SK-N-SH (cell line): Measurements from ENCODE around the gene OTUD6A. TPM values are rescaled to one million over a fixed set of nuclear protein-coding genes. Genes with fewer than 3 reads are reported as not detected.
A peak's percentile ranks its signal among the peaks of the same experiment; 100 is the strongest.

Source experiments
- CTCF ChIA-PET: fragments of 300-600, 350-600 bp; formaldehyde crosslinking; extraction: SDS; loops from one replicate; lab custom pipeline; 2021; lab: Yijun Ruan, JAX
- POLR2A ChIA-PET: fragments of 350-600 bp; sonication (Branson Sonifier 250); formaldehyde crosslinking; extraction: SDS; loops from one replicate; lab custom pipeline; 2020; ENCODE audit warnings: antibody characterized with exemption, inconsistent platforms; lab: Yijun Ruan, JAX
- DNase-seq: peaks from one replicate; pipeline ENCODE4 v3.0.0; 2012
- H2AFZ ChIP-seq: fragments of 200-600 bp; sonication (generic); 2 replicates; pipeline ENCODE4 v1.8.1; 2016; ENCODE audit warnings: antibody characterized with exemption, mild to moderate bottlenecking, low read depth
- H3F3A ChIP-seq: fragments of 200-600 bp; sonication (generic); replicated peaks from 2 replicates; pipeline ENCODE3; 2016; ENCODE audit warnings: antibody characterized with exemption, mild to moderate bottlenecking; ENCODE audit not compliant: insufficient read depth
- H3K27ac ChIP-seq, 2 experiments: fragments of 200-500 bp in 1 of 2; fragments of 200-600 bp in 1 of 2; sonication (Bioruptor generic) in 1 of 2; sonication (generic), shearing (Covaris generic) in 1 of 2; 2 replicates each; pipeline versions ENCODE4 v1.5.1 to v1.6.1; 2014 to 2016; ENCODE audit warnings: low read depth in 2 of 2, inconsistent platforms in 1 of 2, low read length in 1 of 2, mild to moderate bottlenecking in 1 of 2, mixed read lengths in 1 of 2
- H3K27me3 ChIP-seq: fragments of 200-600 bp; sonication (generic), shearing (Covaris generic); 2 replicates; pipeline ENCODE4 v1.6.1; 2016; ENCODE audit warnings: mixed run types; ENCODE audit not compliant: insufficient read depth
- H3K36me3 ChIP-seq, 2 experiments: fragments of 200-500 bp in 1 of 2; fragments of 200-600 bp in 1 of 2; sonication (Bioruptor generic) in 1 of 2; sonication (generic) in 1 of 2; replicated peaks in 1 of 2; 2 replicates each; pipeline versions ENCODE3 to v1.5.1; 2014 to 2016; ENCODE audit warnings: low read length in 1 of 2, mild to moderate bottlenecking in 1 of 2; ENCODE audit not compliant: insufficient read depth in 2 of 2, control insufficient read depth in 1 of 2
- H3K4me1 ChIP-seq, 2 experiments: fragments of 200-500 bp in 1 of 2; fragments of 200-600 bp in 1 of 2; sonication (Bioruptor generic) in 1 of 2; sonication (generic), shearing (Covaris generic) in 1 of 2; 2 replicates each; pipeline versions ENCODE4 v1.5.1 to v1.6.1; 2014 to 2016; ENCODE audit warnings: low read depth in 1 of 2, low read length in 1 of 2, mixed run types in 1 of 2; ENCODE audit not compliant: insufficient read depth in 2 of 2, control insufficient read depth in 1 of 2
- H3K4me2 ChIP-seq: fragments of 200-600 bp; sonication (generic), shearing (Covaris generic); 2 replicates; pipeline ENCODE4 v1.6.1; 2017; ENCODE audit warnings: mixed run types
- H3K4me3 ChIP-seq, 2 experiments: fragments of 200-500 bp in 1 of 2; fragments of 200-600 bp in 1 of 2; sonication (Bioruptor generic) in 1 of 2; sonication (generic), shearing (Covaris generic) in 1 of 2; 2 replicates each; pipeline versions ENCODE4 v1.5.1 to v1.8.1; 2014 to 2016; ENCODE audit warnings: low read depth in 2 of 2, inconsistent platforms in 1 of 2, low read length in 1 of 2, mild to moderate bottlenecking in 1 of 2, mixed read lengths in 1 of 2, moderate library complexity in 1 of 2
- H3K79me2 ChIP-seq: fragments of 200-600 bp; sonication (generic); 2 replicates; pipeline ENCODE4 v1.8.1; 2017; ENCODE audit warnings: mild to moderate bottlenecking; ENCODE audit not compliant: insufficient read depth
- H3K9ac ChIP-seq: fragments of 200-600 bp; sonication (generic); 2 replicates; pipeline ENCODE4 v1.6.1; 2017; ENCODE audit warnings: mixed run types
- H3K9me2 ChIP-seq: fragments of 200-600 bp; sonication (generic); 2 replicates; pipeline ENCODE4 v1.6.1; 2017; ENCODE audit warnings: mixed run types
- H3K9me3 ChIP-seq: fragments of 200-600 bp; sonication (generic); 2 replicates; pipeline ENCODE4 v1.6.1; 2017; ENCODE audit warnings: mixed run types, mild to moderate bottlenecking, moderate library complexity
- H4K20me1 ChIP-seq: fragments of 200-600 bp; sonication (generic); 2 replicates; pipeline ENCODE4 v1.6.1; 2017; ENCODE audit warnings: mild to moderate bottlenecking, mixed run types; ENCODE audit not compliant: insufficient read depth
- ELF1 ChIP-seq: IDR thresholded peaks from 2 replicates; pipeline ENCODE4 v1.4.0; 2012
- FOSL2 ChIP-seq: IDR thresholded peaks from 2 replicates; pipeline ENCODE4 v1.4.0; 2012; ENCODE audit warnings: low read depth, mild to moderate bottlenecking, moderate library complexity, borderline replicate concordance
- MEF2A ChIP-seq: IDR thresholded peaks from 2 replicates; pipeline ENCODE4 v1.4.0; 2012; ENCODE audit warnings: low read depth, borderline replicate concordance
- RAD21 ChIP-seq: IDR thresholded peaks from 2 replicates; pipeline ENCODE4 v1.6.1; 2012; ENCODE audit warnings: mild to moderate bottlenecking, low read length
- RCOR1 ChIP-seq: fragments of 150-350 bp; IDR thresholded peaks from 2 replicates; pipeline ENCODE4 v1.6.1; 2017; ENCODE audit warnings: antibody characterized with exemption, low read length
- RFX5 ChIP-seq: IDR thresholded peaks from 2 replicates; pipeline ENCODE4 v1.6.1; 2012; ENCODE audit warnings: mild to moderate bottlenecking, improper control_type of control experiment, low read length
- SMC3 ChIP-seq: IDR thresholded peaks from 2 replicates; pipeline ENCODE4 v1.6.1; 2012; ENCODE audit warnings: low read depth, low read length, improper control_type of control experiment
- TAF1 ChIP-seq: IDR thresholded peaks from 2 replicates; pipeline ENCODE4 v1.6.1; 2012; ENCODE audit warnings: low read depth, mild to moderate bottlenecking, low read length, moderate library complexity, borderline replicate concordance
- WGBS: methylation state at CpG from one replicate; pipeline ENCODE4 v1.1.6; 2017; ENCODE audit warnings: low lambda C conversion rate; 5-methylcytosine and 5-hydroxymethylcytosine counted together
- polyA plus RNA-seq, 3 experiments: library from polyadenylated mRNA; depleted of rRNA; stranded (reverse); fragments of >200 nt; gene quantifications; 2 replicates each; pipeline ENCODE4 v1.2.3, GENCODE V29; 2012
- TF ChIP-seq, protein P1 (sequence below): IDR thresholded peaks from 2 replicates; pipeline ENCODE4 v1.4.0; 2012; ENCODE audit warnings: low read depth, borderline replicate concordance
- TF ChIP-seq, protein P2 (sequence below): IDR thresholded peaks from 2 replicates; pipeline ENCODE4 v1.4.0; 2012; ENCODE audit warnings: low read depth
- TF ChIP-seq, protein P3 (sequence below): fragments of 200-600 bp; sonication (generic); IDR thresholded peaks from 2 replicates; pipeline ENCODE4 v1.6.1; 2017; ENCODE audit warnings: antibody characterized with exemption, mild to moderate bottlenecking, moderate library complexity

The OTUD6A gene
- polyA plus RNA-seq, 1 of the 3 experiments (the other 2 are of a cell fraction): not detected

DNA sequence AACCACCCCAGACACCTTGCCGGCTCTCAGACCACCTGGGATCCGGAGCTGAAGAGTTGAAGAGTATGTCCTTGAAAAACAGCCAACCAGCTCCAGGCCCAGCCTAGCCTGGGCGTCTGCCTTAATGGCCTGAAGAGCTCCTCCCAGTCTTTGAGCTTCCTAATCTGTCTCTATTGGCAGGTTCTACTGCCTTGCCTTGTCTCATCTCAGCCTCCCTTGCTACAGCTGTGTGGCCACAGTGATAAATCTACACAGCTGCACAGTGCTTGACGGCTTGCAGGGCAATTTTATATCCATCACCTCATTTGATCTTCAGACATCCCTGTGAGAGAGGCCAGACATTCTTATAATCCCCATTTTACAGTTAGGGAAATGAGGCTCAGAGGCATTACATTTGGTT, 32.4 kb upstream of the OTUD6A start:
- Histone ChIP-seq H3K9me2 (no peaks in the 10 kb centered on the region), H3K27ac (no peak overlapping the region), H3K9ac (no peak overlapping the region), H2AFZ (no peak overlapping the region), H3F3A (no peaks in the 10 kb centered on the region), H3K4me1 (no peaks in the 10 kb centered on the region), H3K4me2 (no peak overlapping the region), H4K20me1 (no peaks in the 10 kb centered on the region), H3K4me3 (no peak overlapping the region), H3K27me3 (no peaks in the 10 kb centered on the region), H3K9me3 (no peaks in the 10 kb centered on the region), H3K79me2 (no peaks in the 10 kb centered on the region), H3K36me3 (no peaks in the 10 kb centered on the region)
- TF ChIP-seq ELF1: no peak
- TF ChIP-seq, protein P1, sequence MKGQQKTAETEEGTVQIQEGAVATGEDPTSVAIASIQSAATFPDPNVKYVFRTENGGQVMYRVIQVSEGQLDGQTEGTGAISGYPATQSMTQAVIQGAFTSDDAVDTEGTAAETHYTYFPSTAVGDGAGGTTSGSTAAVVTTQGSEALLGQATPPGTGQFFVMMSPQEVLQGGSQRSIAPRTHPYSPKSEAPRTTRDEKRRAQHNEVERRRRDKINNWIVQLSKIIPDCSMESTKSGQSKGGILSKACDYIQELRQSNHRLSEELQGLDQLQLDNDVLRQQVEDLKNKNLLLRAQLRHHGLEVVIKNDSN: no peak
- TF ChIP-seq TAF1: no peak
- ChIA-PET POLR2A (no interaction called here), CTCF (interaction anchor here (0.7 to 4.9 kb wide), 24 partner anchors 9 to 606 kb away, joined by 3 to 47 read pairs (median 5); no protein-coding TSS in a partner anchor)
- WGBS: 11% methylated on average over 3 of the region's 4 CpGs
- DNase-seq: no peak

DNA sequence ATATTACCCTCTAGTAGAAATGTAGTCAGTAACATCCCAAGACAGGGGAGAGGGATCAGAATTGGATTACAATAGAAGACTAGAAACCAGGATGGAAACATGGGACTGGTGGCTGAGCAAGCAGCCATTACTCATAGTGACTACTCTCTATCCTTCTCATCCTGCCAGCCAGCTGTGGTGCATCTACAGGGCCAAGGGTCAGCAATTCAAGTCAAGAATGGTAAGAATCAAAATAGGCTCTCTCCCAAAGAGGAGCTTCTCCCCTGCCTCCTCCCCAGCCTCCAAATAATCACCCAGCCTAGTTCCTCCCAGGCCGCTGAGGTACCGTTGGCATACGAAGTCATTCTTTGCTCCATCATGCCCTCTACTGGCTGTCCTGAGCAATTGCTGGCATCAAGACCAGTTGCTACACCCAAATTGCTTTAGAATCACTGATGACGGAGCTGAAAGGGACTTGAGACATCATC, 31.9 kb upstream of the OTUD6A start:
- DNase-seq: peak; percentile 52
- H3K79me2 ChIP-seq: no peaks in the 10 kb centered on the region
- H3K9ac ChIP-seq: no peak overlapping the region
- no peak overlapping the region; a peak in 1 of 4 replicates for H3K4me3 ChIP-seq
- no peaks in the 10 kb centered on the region for H4K20me1 ChIP-seq
- no peaks in the 10 kb centered on the region for H3F3A ChIP-seq
- 8% methylated on average over 4 of the region's 4 CpGs for whole genome bisulfite sequencing
- no peaks in the 10 kb centered on the region for H3K9me3 ChIP-seq
- H3K27ac ChIP-seq: no peak overlapping the region
- H2AFZ ChIP-seq: no peak overlapping the region; the same call in 1 of the 2 replicates
- ChIA-PET POLR2A (interaction anchor here (0.6 kb wide), 1 partner anchor 612 kb away, joined by 3 read pairs; no protein-coding TSS in a partner anchor), CTCF (interaction anchor here (0.6 to 4.9 kb wide), 29 partner anchors 10 to 1208 kb away, joined by 3 to 47 read pairs (median 5); no protein-coding TSS in a partner anchor)
- TF ChIP-seq RAD21: peak; percentile 68
- no peak for TF ChIP-seq MEF2A
- TF ChIP-seq RCOR1: no peak
- TF ChIP-seq, protein P2, sequence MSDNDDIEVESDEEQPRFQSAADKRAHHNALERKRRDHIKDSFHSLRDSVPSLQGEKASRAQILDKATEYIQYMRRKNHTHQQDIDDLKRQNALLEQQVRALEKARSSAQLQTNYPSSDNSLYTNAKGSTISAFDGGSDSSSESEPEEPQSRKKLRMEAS: no peak
- TF ChIP-seq RFX5: no peak
- TF ChIP-seq, protein P3, sequence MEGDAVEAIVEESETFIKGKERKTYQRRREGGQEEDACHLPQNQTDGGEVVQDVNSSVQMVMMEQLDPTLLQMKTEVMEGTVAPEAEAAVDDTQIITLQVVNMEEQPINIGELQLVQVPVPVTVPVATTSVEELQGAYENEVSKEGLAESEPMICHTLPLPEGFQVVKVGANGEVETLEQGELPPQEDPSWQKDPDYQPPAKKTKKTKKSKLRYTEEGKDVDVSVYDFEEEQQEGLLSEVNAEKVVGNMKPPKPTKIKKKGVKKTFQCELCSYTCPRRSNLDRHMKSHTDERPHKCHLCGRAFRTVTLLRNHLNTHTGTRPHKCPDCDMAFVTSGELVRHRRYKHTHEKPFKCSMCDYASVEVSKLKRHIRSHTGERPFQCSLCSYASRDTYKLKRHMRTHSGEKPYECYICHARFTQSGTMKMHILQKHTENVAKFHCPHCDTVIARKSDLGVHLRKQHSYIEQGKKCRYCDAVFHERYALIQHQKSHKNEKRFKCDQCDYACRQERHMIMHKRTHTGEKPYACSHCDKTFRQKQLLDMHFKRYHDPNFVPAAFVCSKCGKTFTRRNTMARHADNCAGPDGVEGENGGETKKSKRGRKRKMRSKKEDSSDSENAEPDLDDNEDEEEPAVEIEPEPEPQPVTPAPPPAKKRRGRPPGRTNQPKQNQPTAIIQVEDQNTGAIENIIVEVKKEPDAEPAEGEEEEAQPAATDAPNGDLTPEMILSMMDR: peak; percentile 82
- TF ChIP-seq SMC3: peak; percentile 62
- no peak for TF ChIP-seq FOSL2
- H3K4me2 ChIP-seq: no peak overlapping the region
- no peaks in the 10 kb centered on the region for H3K9me2 ChIP-seq
- H3K4me1 ChIP-seq: no peaks in the 10 kb centered on the region
- no peaks in the 10 kb centered on the region for H3K27me3 ChIP-seq
- no peaks in the 10 kb centered on the region for H3K36me3 ChIP-seq
